ENCODE results near the gene ATF6B.

DNA sequence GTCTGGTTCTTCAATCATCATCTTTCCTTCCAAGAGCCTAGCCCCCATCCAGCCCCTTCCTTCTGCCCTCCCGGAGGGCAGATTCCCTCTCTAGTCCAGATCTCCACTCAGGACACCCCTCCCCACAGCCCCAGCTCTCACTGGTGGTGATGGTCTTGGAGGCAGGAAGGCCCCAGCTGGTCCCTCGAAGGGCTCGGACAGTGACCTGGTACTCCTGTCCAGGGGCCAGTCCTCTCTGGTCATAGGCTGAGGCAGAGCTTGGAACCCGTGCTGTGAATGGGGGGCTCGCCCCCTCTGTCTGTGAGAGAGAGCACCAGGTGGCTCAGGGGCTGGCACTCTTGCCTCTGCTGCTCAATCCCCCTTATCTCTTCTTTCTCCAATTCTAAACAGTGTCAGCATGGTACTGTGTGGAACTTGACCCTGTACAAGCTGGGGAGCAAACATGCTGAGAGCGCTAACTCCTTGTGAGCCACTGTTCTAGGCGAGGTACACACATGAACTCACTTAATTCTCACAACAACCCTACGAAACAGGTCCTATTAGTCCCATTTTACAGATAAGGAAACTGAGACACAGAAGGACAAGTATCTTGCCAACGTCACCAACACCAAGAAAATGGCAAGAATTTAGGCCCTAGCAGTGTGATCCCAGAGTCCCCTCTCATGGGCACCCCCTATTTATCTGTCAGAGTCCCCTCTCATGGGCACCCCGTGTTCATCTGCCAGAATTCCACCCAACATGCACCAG lies 38.8 kb downstream of the ATF6B start:
- TF ChIP-seq POLR2A (IDR thresholded peaks at IDR 0.05), result no peak
- TF ChIP-seq, protein P1, sequence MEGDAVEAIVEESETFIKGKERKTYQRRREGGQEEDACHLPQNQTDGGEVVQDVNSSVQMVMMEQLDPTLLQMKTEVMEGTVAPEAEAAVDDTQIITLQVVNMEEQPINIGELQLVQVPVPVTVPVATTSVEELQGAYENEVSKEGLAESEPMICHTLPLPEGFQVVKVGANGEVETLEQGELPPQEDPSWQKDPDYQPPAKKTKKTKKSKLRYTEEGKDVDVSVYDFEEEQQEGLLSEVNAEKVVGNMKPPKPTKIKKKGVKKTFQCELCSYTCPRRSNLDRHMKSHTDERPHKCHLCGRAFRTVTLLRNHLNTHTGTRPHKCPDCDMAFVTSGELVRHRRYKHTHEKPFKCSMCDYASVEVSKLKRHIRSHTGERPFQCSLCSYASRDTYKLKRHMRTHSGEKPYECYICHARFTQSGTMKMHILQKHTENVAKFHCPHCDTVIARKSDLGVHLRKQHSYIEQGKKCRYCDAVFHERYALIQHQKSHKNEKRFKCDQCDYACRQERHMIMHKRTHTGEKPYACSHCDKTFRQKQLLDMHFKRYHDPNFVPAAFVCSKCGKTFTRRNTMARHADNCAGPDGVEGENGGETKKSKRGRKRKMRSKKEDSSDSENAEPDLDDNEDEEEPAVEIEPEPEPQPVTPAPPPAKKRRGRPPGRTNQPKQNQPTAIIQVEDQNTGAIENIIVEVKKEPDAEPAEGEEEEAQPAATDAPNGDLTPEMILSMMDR (IDR thresholded peaks at IDR 0.05), result no peak
- no peak for TF ChIP-seq POLR2AphosphoS5 (IDR thresholded peaks at IDR 0.05)

Measured in breast epithelium (tissue), 3 donors.